H1 (cell line): ENCODE results near the gene SMYD1. TPM values are rescaled to one million over a fixed set of nuclear protein-coding genes. Genes with fewer than 3 reads are reported as not detected.

ENCODE experiments used
- BCL11A ChIP-seq, 2 experiments: IDR thresholded peaks; one replicate each; pipeline ENCODE4 v1.6.1; 2011; ENCODE audit warnings: low read depth in 2 of 2, low read length in 2 of 2, mild to moderate bottlenecking in 2 of 2
- CEBPB ChIP-seq: IDR thresholded peaks from 2 replicates; pipeline ENCODE4 v1.6.1; 2012; ENCODE audit warnings: low read depth, low read length
- EZH2 ChIP-seq: fragments of 200-600 bp; sonication (generic); IDR thresholded peaks from 2 replicates; pipeline ENCODE4 v1.7.1; 2012; ENCODE audit warnings: low read depth, mild to moderate bottlenecking, moderate library complexity, low read length, inconsistent platforms; ENCODE audit not compliant: severe bottlenecking
- GABPA ChIP-seq: IDR thresholded peaks from 2 replicates; pipeline ENCODE4 v1.6.1; 2011; ENCODE audit warnings: mild to moderate bottlenecking, low read length, moderate library complexity, borderline replicate concordance; ENCODE audit not compliant: insufficient read depth
- POLR2AphosphoS5 ChIP-seq: IDR thresholded peaks from 2 replicates; pipeline ENCODE4 v1.6.1; 2011; ENCODE audit warnings: low read depth, low read length
- RAD21 ChIP-seq, 2 experiments: IDR thresholded peaks in 1 of 2; conservative IDR thresholded peaks in 1 of 2; 2 replicates each; pipeline ENCODE4 v1.6.1; 2011; ENCODE audit warnings: low read depth in 2 of 2, low read length in 2 of 2, improper control_type of control experiment in 1 of 2, inconsistent platforms in 1 of 2, mild to moderate bottlenecking in 1 of 2, moderate library complexity in 1 of 2
- SP2 ChIP-seq: IDR thresholded peaks from 2 replicates; pipeline ENCODE4 v1.6.1; 2012; ENCODE audit warnings: mild to moderate bottlenecking, low read length, inconsistent platforms
- SUZ12 ChIP-seq: fragments of 200-600 bp; sonication (generic); IDR thresholded peaks from 2 replicates; pipeline ENCODE4 v1.6.1; 2012; ENCODE audit warnings: mild to moderate bottlenecking, inconsistent platforms, low read length, moderate library complexity, mixed read lengths
- TAF1 ChIP-seq: IDR thresholded peaks from 2 replicates; pipeline ENCODE4 v1.6.1; 2011; ENCODE audit warnings: mild to moderate bottlenecking, low read depth, low read length
- TCF12 ChIP-seq: IDR thresholded peaks from 2 replicates; pipeline ENCODE4 v1.6.1; 2011; ENCODE audit warnings: low read depth, mild to moderate bottlenecking, low read length
- polyA plus RNA-seq, 7 experiments: library from polyadenylated mRNA; depleted of rRNA in 3 of 7; stranded (reverse) in 5 of 7; unstranded in 2 of 7; fragments of >200 nt in 5 of 7; fragments of 200-250 nt in 2 of 7; gene quantifications; 1 replicate in 5 of 7; 2 replicates in 1 of 7; 4 replicates in 1 of 7; pipeline versions ENCODE4 v1.2.1 to v1.2.3, GENCODE V29; 2011 to 2013; ENCODE audit warnings: missing spikeins in 2 of 7, mixed read lengths in 2 of 7
- total RNA-seq: library from RNA; stranded (reverse); fragmentation: NEBNext Ultra II Directional; extraction: Animal tissue kit (Norgen Biotek cat#: 25700); gene quantifications from 2 replicates; pipeline ENCODE4 v1.2.1, GENCODE V29; 2021
- TF ChIP-seq, protein P1 (sequence below): fragments of 300-600 bp; sonication (generic); IDR thresholded peaks from 2 replicates; pipeline ENCODE4 v1.7.1; 2012; ENCODE audit warnings: low read length, moderate library complexity, mild to moderate bottlenecking, inconsistent platforms; ENCODE audit not compliant: insufficient replicate concordance

The SMYD1 gene
- total and polyA plus RNA-seq, 2 of the 8 experiments (the other 6 are each of a cell fraction or from before 2014, with no cell fraction given), result 0.06 TPM; not detected in 1

- TF ChIP-seq, protein P1, sequence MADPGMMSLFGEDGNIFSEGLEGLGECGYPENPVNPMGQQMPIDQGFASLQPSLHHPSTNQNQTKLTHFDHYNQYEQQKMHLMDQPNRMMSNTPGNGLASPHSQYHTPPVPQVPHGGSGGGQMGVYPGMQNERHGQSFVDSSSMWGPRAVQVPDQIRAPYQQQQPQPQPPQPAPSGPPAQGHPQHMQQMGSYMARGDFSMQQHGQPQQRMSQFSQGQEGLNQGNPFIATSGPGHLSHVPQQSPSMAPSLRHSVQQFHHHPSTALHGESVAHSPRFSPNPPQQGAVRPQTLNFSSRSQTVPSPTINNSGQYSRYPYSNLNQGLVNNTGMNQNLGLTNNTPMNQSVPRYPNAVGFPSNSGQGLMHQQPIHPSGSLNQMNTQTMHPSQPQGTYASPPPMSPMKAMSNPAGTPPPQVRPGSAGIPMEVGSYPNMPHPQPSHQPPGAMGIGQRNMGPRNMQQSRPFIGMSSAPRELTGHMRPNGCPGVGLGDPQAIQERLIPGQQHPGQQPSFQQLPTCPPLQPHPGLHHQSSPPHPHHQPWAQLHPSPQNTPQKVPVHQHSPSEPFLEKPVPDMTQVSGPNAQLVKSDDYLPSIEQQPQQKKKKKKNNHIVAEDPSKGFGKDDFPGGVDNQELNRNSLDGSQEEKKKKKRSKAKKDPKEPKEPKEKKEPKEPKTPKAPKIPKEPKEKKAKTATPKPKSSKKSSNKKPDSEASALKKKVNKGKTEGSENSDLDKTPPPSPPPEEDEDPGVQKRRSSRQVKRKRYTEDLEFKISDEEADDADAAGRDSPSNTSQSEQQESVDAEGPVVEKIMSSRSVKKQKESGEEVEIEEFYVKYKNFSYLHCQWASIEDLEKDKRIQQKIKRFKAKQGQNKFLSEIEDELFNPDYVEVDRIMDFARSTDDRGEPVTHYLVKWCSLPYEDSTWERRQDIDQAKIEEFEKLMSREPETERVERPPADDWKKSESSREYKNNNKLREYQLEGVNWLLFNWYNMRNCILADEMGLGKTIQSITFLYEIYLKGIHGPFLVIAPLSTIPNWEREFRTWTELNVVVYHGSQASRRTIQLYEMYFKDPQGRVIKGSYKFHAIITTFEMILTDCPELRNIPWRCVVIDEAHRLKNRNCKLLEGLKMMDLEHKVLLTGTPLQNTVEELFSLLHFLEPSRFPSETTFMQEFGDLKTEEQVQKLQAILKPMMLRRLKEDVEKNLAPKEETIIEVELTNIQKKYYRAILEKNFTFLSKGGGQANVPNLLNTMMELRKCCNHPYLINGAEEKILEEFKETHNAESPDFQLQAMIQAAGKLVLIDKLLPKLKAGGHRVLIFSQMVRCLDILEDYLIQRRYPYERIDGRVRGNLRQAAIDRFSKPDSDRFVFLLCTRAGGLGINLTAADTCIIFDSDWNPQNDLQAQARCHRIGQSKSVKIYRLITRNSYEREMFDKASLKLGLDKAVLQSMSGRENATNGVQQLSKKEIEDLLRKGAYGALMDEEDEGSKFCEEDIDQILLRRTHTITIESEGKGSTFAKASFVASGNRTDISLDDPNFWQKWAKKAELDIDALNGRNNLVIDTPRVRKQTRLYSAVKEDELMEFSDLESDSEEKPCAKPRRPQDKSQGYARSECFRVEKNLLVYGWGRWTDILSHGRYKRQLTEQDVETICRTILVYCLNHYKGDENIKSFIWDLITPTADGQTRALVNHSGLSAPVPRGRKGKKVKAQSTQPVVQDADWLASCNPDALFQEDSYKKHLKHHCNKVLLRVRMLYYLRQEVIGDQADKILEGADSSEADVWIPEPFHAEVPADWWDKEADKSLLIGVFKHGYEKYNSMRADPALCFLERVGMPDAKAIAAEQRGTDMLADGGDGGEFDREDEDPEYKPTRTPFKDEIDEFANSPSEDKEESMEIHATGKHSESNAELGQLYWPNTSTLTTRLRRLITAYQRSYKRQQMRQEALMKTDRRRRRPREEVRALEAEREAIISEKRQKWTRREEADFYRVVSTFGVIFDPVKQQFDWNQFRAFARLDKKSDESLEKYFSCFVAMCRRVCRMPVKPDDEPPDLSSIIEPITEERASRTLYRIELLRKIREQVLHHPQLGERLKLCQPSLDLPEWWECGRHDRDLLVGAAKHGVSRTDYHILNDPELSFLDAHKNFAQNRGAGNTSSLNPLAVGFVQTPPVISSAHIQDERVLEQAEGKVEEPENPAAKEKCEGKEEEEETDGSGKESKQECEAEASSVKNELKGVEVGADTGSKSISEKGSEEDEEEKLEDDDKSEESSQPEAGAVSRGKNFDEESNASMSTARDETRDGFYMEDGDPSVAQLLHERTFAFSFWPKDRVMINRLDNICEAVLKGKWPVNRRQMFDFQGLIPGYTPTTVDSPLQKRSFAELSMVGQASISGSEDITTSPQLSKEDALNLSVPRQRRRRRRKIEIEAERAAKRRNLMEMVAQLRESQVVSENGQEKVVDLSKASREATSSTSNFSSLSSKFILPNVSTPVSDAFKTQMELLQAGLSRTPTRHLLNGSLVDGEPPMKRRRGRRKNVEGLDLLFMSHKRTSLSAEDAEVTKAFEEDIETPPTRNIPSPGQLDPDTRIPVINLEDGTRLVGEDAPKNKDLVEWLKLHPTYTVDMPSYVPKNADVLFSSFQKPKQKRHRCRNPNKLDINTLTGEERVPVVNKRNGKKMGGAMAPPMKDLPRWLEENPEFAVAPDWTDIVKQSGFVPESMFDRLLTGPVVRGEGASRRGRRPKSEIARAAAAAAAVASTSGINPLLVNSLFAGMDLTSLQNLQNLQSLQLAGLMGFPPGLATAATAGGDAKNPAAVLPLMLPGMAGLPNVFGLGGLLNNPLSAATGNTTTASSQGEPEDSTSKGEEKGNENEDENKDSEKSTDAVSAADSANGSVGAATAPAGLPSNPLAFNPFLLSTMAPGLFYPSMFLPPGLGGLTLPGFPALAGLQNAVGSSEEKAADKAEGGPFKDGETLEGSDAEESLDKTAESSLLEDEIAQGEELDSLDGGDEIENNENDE, result no peak
- no peak for TF ChIP-seq BCL11A (IDR thresholded peaks at IDR 0.05; ENCODE audit: low read depth in 2 of 2, low read length in 2 of 2)
- TF ChIP-seq EZH2, result no peak
- no peak for TF ChIP-seq GABPA
- no peak for TF ChIP-seq CEBPB
- no peak for TF ChIP-seq TAF1
- TF ChIP-seq SUZ12, result no peak
- no peak for TF ChIP-seq RAD21 (IDR thresholded peaks at IDR 0.05 in 1 of 2, conservative IDR thresholded peaks at IDR 0.05 in 1 of 2; ENCODE audit: low read depth in 2 of 2, low read length in 2 of 2)
- no peak for TF ChIP-seq SP2
- no peak for TF ChIP-seq POLR2AphosphoS5
- TF ChIP-seq TCF12, result no peak
- TF ChIP-seq, all 59 proteins: peak for 0
Measured at GRCh38 chr2:88088999-88089398, 21.4 kb downstream of the SMYD1 start (continued).
